HepG2 (cell line): Measurements from ENCODE around the gene IGF2. TPM values are rescaled to one million over a fixed set of nuclear protein-coding genes. Genes with fewer than 3 reads are reported as not detected.
A peak's percentile ranks its signal among the peaks of the same experiment; 100 is the strongest.

Source experiments
- ATF1 ChIP-seq: IDR thresholded peaks from 2 replicates; pipeline ENCODE4 v1.6.1; 2016; ENCODE audit warnings: mild to moderate bottlenecking, control low read depth
- CBX1 ChIP-seq: IDR thresholded peaks from one replicate; pipeline ENCODE4 v1.6.1; 2016; ENCODE audit warnings: antibody characterized with exemption, low read depth
- EED ChIP-seq: sonication (generic); formaldehyde crosslinking; IDR thresholded peaks from 2 replicates; pipeline ENCODE4 v1.5.0; 2020; ENCODE audit warnings: mild to moderate bottlenecking, missing genetic modification reagents
- FOXO1 ChIP-seq: sonication (generic); formaldehyde crosslinking; IDR thresholded peaks from 2 replicates; pipeline ENCODE4 v1.4.0; 2020; ENCODE audit warnings: missing genetic modification reagents
- KDM5B ChIP-seq: sonication (generic); formaldehyde crosslinking; IDR thresholded peaks from 2 replicates; pipeline ENCODE4 v1.4.0; 2020; ENCODE audit warnings: missing genetic modification reagents, mild to moderate bottlenecking, borderline replicate concordance
- NFE2 ChIP-seq: sonication (generic); formaldehyde crosslinking; IDR thresholded peaks from 2 replicates; pipeline ENCODE4 v1.4.0; 2020; ENCODE audit warnings: missing genetic modification reagents
- PRDM10 ChIP-seq: sonication (generic); formaldehyde crosslinking; IDR thresholded peaks from 2 replicates; pipeline ENCODE4 v1.4.0; 2020; ENCODE audit warnings: low read depth, missing genetic modification reagents
- RARG ChIP-seq: sonication (generic); formaldehyde crosslinking; IDR thresholded peaks from 2 replicates; pipeline ENCODE4 v1.4.0; 2020; ENCODE audit warnings: low read depth, mild to moderate bottlenecking, missing genetic modification reagents
- RBAK ChIP-seq: sonication (generic); formaldehyde crosslinking; IDR thresholded peaks from 2 replicates; pipeline ENCODE4 v1.5.1; 2020; ENCODE audit warnings: mild to moderate bottlenecking, missing genetic modification reagents
- SCMH1 ChIP-seq: sonication (generic); formaldehyde crosslinking; IDR thresholded peaks from 2 replicates; pipeline ENCODE4 v1.9.0; 2021; ENCODE audit warnings: missing genetic modification reagents, mild to moderate bottlenecking, borderline replicate concordance
- TOE1 ChIP-seq: sonication (generic); formaldehyde crosslinking; IDR thresholded peaks from 2 replicates; pipeline ENCODE4 v1.4.0; 2020; ENCODE audit warnings: mild to moderate bottlenecking, missing genetic modification reagents
- ZBED4 ChIP-seq: sonication (generic); formaldehyde crosslinking; IDR thresholded peaks from 2 replicates; pipeline ENCODE4 v1.4.0; 2020; ENCODE audit warnings: missing genetic modification reagents, borderline replicate concordance
- ZBTB2 ChIP-seq: sonication (generic); formaldehyde crosslinking; IDR thresholded peaks from 2 replicates; pipeline ENCODE4 v1.8.0; 2022; ENCODE audit warnings: low read depth, missing genetic modification reagents
- ZFY ChIP-seq: sonication (generic); formaldehyde crosslinking; IDR thresholded peaks from 2 replicates; pipeline ENCODE4 v1.4.0; 2020; ENCODE audit warnings: missing genetic modification reagents
- ZMYM2 ChIP-seq: sonication (generic); formaldehyde crosslinking; IDR thresholded peaks from 2 replicates; pipeline ENCODE4 v1.8.0; 2022; ENCODE audit warnings: mild to moderate bottlenecking, missing genetic modification reagents
- ZNF263 ChIP-seq: sonication (generic); formaldehyde crosslinking; IDR thresholded peaks from 2 replicates; pipeline ENCODE4 v1.4.0; 2020; ENCODE audit warnings: missing genetic modification reagents
- ZNF317 ChIP-seq: sonication (generic); formaldehyde crosslinking; IDR thresholded peaks from 2 replicates; pipeline ENCODE4 v1.5.0; 2020; ENCODE audit warnings: mild to moderate bottlenecking, missing genetic modification reagents
- ZNF333 ChIP-seq: sonication (generic); formaldehyde crosslinking; IDR thresholded peaks from 2 replicates; pipeline ENCODE4 v1.4.0; 2020; ENCODE audit warnings: mild to moderate bottlenecking, missing genetic modification reagents, borderline replicate concordance
- ZNF460 ChIP-seq: sonication (generic); formaldehyde crosslinking; IDR thresholded peaks from 2 replicates; pipeline ENCODE4 v1.5.1; 2020; ENCODE audit warnings: missing genetic modification reagents, mild to moderate bottlenecking, borderline replicate concordance
- polyA plus RNA-seq, 8 experiments: library from polyadenylated mRNA; depleted of rRNA in 3 of 8; stranded (reverse) in 7 of 8; unstranded in 1 of 8; fragments of >200 nt; fragmentation: Illumina TruSeq in 4 of 8; extraction: Trizol in 4 of 8; gene quantifications; 2 replicates each; pipeline versions ENCODE4 v1.2.1 to v1.2.3, GENCODE V29; 2011 to 2016; ENCODE audit warnings: low read depth in 4 of 8, missing spikeins in 1 of 8, mixed read lengths in 1 of 8; ENCODE audit not compliant: insufficient read depth in 1 of 8
- total RNA-seq, 5 experiments: library from RNA; depleted of rRNA; stranded (reverse); fragments of >200 nt; fragmentation: Illumina TruSeq; extraction: Trizol; gene quantifications; 2 replicates each; pipeline ENCODE4 v1.2.3, GENCODE V29; 2016; ENCODE audit warnings: low read depth in 1 of 5
- TF ChIP-seq, protein P1 (sequence below), 2 experiments: fragments of 450-650 bp in 1 of 2; sonication (generic) in 1 of 2; formaldehyde crosslinking; IDR thresholded peaks; 2 replicates each; pipeline versions ENCODE4 v1.5.0 to v1.8.0; 2020 to 2022; ENCODE audit warnings: mild to moderate bottlenecking in 1 of 2, missing genetic modification reagents in 1 of 2

The IGF2 gene
- total and polyA plus RNA-seq, 2 of the 13 experiments (the other 11 are each of a cell fraction or from before 2014, with no cell fraction given): 79.1 to 254 TPM

- 0 out of 2 replicates have a peak, but pooled peaks have one; percentile 42 for TF ChIP-seq ZBED4 (CRISPR knock-in tag)
- no peak for TF ChIP-seq ATF1
- TF ChIP-seq ZMYM2: 0 out of 2 replicates have a peak, but pooled peaks have one; percentile 26
- peak; percentile 82 for TF ChIP-seq ZFY (CRISPR knock-in tag)
- TF ChIP-seq FOXO1 (CRISPR knock-in tag): no peak; the same call in 1 of the 2 replicates
- TF ChIP-seq NFE2 (CRISPR knock-in tag): no peak
- TF ChIP-seq TOE1 (CRISPR knock-in tag): no peak
- TF ChIP-seq PRDM10: peak; percentile 46; the same call in 1 of the 2 replicates
- no peak for TF ChIP-seq ZNF460 (CRISPR knock-in tag)
- TF ChIP-seq ZBTB2 (CRISPR knock-in tag): no peak
- no peak for TF ChIP-seq RARG (CRISPR knock-in tag)
- TF ChIP-seq ZNF333 (CRISPR knock-in tag): 0 out of 2 replicates have a peak, but pooled peaks have one; percentile 44
- TF ChIP-seq ZNF263 (CRISPR knock-in tag): 0 out of 2 replicates have a peak, but pooled peaks have one; percentile 16
- TF ChIP-seq EED (CRISPR knock-in tag): no peak
- TF ChIP-seq SCMH1 (CRISPR knock-in tag): no peak
- TF ChIP-seq, protein P1, sequence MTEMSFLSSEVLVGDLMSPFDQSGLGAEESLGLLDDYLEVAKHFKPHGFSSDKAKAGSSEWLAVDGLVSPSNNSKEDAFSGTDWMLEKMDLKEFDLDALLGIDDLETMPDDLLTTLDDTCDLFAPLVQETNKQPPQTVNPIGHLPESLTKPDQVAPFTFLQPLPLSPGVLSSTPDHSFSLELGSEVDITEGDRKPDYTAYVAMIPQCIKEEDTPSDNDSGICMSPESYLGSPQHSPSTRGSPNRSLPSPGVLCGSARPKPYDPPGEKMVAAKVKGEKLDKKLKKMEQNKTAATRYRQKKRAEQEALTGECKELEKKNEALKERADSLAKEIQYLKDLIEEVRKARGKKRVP (CRISPR knock-in tag; IDR thresholded peaks at IDR 0.05): no peak
- no peak for TF ChIP-seq CBX1
- TF ChIP-seq ZNF317 (CRISPR knock-in tag): peak; percentile 47; the same call in 1 of the 2 replicates
- TF ChIP-seq KDM5B (CRISPR knock-in tag): 0 out of 2 replicates have a peak, but pooled peaks have one; percentile 36
- TF ChIP-seq RBAK (CRISPR knock-in tag): no peak
These were observed 36.9 kb downstream of the IGF2 start (continued) for GRCh38 chr11:2102132-2102882.
